Activated T-helper 2 cell treated with anti-CD3 and anti-CD28 coated beads, Interferon-gamma antibody, Interleukin-2, Interleukin-4, amounts not matched to agents 10 μg/mL and 5 μg/mL and 100 μg/mL, durations not matched to agents 14 hours and 24 hours and 36 hours (primary cell): Measurements from ENCODE around the gene AK1. TPM values are rescaled to one million over a fixed set of nuclear protein-coding genes. Genes with fewer than 3 reads are reported as not detected.

Experiments
- DNase-seq: peaks from one replicate; pipeline ENCODE4 v3.0.0; 2021; ENCODE audit warnings: low spot score
- H3K27ac Mint-ChIP-seq: one replicate; pipeline ENCODE4 v1.8.0; 2021; ENCODE audit warnings: mixed read lengths
- H3K27me3 Mint-ChIP-seq: one replicate; pipeline ENCODE4 v1.8.0; 2021; ENCODE audit warnings: low read depth, mixed read lengths
- H3K36me3 Mint-ChIP-seq: one replicate; pipeline ENCODE4 v1.8.0; 2021; ENCODE audit warnings: low read depth, mixed read lengths
- H3K4me1 Mint-ChIP-seq: one replicate; pipeline ENCODE4 v1.8.0; 2021; ENCODE audit warnings: low read depth, mixed read lengths
- H3K4me3 Mint-ChIP-seq: one replicate; pipeline ENCODE4 v1.8.0; 2021; ENCODE audit warnings: low read depth, mild to moderate bottlenecking, moderate library complexity, mixed read lengths
- H3K9me3 Mint-ChIP-seq: one replicate; pipeline ENCODE4 v1.8.0; 2021; ENCODE audit warnings: mixed read lengths
- intact Hi-C: fragments of 100-400 bp; cut with micrococcal nuclease; formaldehyde crosslinking; loops from one replicate; pipeline ENCODE4 v1.15.1; 2023
- total RNA-seq: library from RNA; stranded (reverse); gene quantifications from 2 replicates; pipeline ENCODE4 v1.2.3, GENCODE V29; 2022

The AK1 gene
- total RNA-seq, 1 donor from 2014 or later: 21.0 TPM

GRCh38 chr9:127905004-127905728 is 27.7 kb upstream of the AK1 start:
- H3K36me3 Mint-ChIP-seq: peaks cover 17% of the 10 kb centered on the region
- DNase-seq: no peak
- peak overlapping the region; percentile 99 for H3K27ac Mint-ChIP-seq
- no peaks in the 10 kb centered on the region for H3K9me3 Mint-ChIP-seq
- H3K27me3 Mint-ChIP-seq: no peaks in the 10 kb centered on the region
- intact Hi-C loops: loop anchor here (2.0 kb wide), 1 partner anchor 14 kb away; no protein-coding TSS in a partner anchor
- peaks cover 31% of the 10 kb centered on the region for H3K4me1 Mint-ChIP-seq
- H3K4me3 Mint-ChIP-seq: peak overlapping the region; percentile 88

- no peak for DNase-seq
- intact Hi-C loops: loop anchor here (2.0 kb wide), 1 partner anchor 14 kb away; no protein-coding TSS in a partner anchor
- no peaks in the 10 kb centered on the region for H3K9me3 Mint-ChIP-seq
- peaks cover 34% of the 10 kb centered on the region for H3K4me1 Mint-ChIP-seq
- H3K27ac Mint-ChIP-seq: peak overlapping the region; percentile 99
- peak overlapping the region; percentile 88 for H3K4me3 Mint-ChIP-seq
- peaks cover 20% of the 10 kb centered on the region for H3K36me3 Mint-ChIP-seq
- H3K27me3 Mint-ChIP-seq: no peaks in the 10 kb centered on the region
Measured at GRCh38 chr9:127904561-127905003, 27.1 kb upstream of the AK1 start.

GRCh38 chr9:127903557-127904475 is 26.3 kb upstream of the AK1 start:
- peaks cover 34% of the 10 kb centered on the region for H3K4me1 Mint-ChIP-seq
- H3K27me3 Mint-ChIP-seq: no peaks in the 10 kb centered on the region
- DNase-seq: peak; percentile 83
- peak overlapping the region; percentile 88 for H3K4me3 Mint-ChIP-seq
- peak overlapping the region; percentile 99 for H3K27ac Mint-ChIP-seq
- peaks cover 18% of the 10 kb centered on the region for H3K36me3 Mint-ChIP-seq
- intact Hi-C loops: loop anchor here (2.0 kb wide), 1 partner anchor 15 kb away; no protein-coding TSS in a partner anchor
- no peaks in the 10 kb centered on the region for H3K9me3 Mint-ChIP-seq

GRCh38 chr9:127899128-127899943 is 21.9 kb upstream of the AK1 start, which contains the start of gene ST6GALNAC6:
Gene ST6GALNAC6 (minus strand): TSS chr9:127899603. CDS start chr9:127897981, 1,622 bp downstream.
- peak within 1 kb of the TSS; percentile 88 for H3K4me3 Mint-ChIP-seq
- DNase-seq: peak; percentile 64
- H3K27me3 Mint-ChIP-seq: no peaks in the 10 kb centered on the region
- peak within 1 kb of the TSS; percentile 84 for H3K27ac Mint-ChIP-seq
- intact Hi-C loops: no loop called here
- peaks cover 52% of the 10 kb centered on the region for H3K36me3 Mint-ChIP-seq
- H3K9me3 Mint-ChIP-seq: peaks cover 17% of the 10 kb centered on the region
- H3K4me1 Mint-ChIP-seq: peaks cover 23% of the 10 kb centered on the region

- H3K4me1 Mint-ChIP-seq: peaks cover 18% of the 10 kb centered on the region
- H3K36me3 Mint-ChIP-seq: peaks cover 55% of the 10 kb centered on the region
- DNase-seq: no peak
- H3K27ac Mint-ChIP-seq: peak overlapping the region; percentile 83
- no peaks in the 10 kb centered on the region for H3K27me3 Mint-ChIP-seq
- intact Hi-C loops: no loop called here
- peaks cover 24% of the 10 kb centered on the region for H3K9me3 Mint-ChIP-seq
- peak overlapping the region; percentile 88 for H3K4me3 Mint-ChIP-seq
Measured at GRCh38 chr9:127898433-127899127, 21.1 kb upstream of the AK1 start.

GRCh38 chr9:127897193-127897692 is 19.8 kb upstream of the AK1 start:
- Mint-ChIP-seq H3K27me3 (no peaks in the 10 kb centered on the region), H3K4me3 (no peak overlapping the region), H3K27ac (no peak overlapping the region), H3K36me3 (peaks cover 66% of the 10 kb centered on the region), H3K4me1 (peaks cover 20% of the 10 kb centered on the region), H3K9me3 (peaks cover 35% of the 10 kb centered on the region)
- intact Hi-C loops: no loop called here
- no peak for DNase-seq

GRCh38 chr9:127896395-127897192 is 19.1 kb upstream of the AK1 start:
- Mint-ChIP-seq H3K36me3 (peaks cover 71% of the 10 kb centered on the region), H3K4me3 (no peak overlapping the region), H3K9me3 (peaks cover 37% of the 10 kb centered on the region), H3K27me3 (no peaks in the 10 kb centered on the region), H3K4me1 (peaks cover 18% of the 10 kb centered on the region), H3K27ac (no peak overlapping the region)
- intact Hi-C loops: no loop called here
- DNase-seq: no peak

- no peak for DNase-seq
- intact Hi-C loops: no loop called here
- H3K27me3 Mint-ChIP-seq: no peaks in the 10 kb centered on the region
Measured at GRCh38 chr9:127895811-127896210, 18.3 kb upstream of the AK1 start.

GRCh38 chr9:127893392-127893791 is 15.9 kb upstream of the AK1 start:
- H3K4me1 Mint-ChIP-seq: peaks cover 11% of the 10 kb centered on the region
- no peak overlapping the region for H3K27ac Mint-ChIP-seq
- intact Hi-C loops: no loop called here
- peaks cover 37% of the 10 kb centered on the region for H3K9me3 Mint-ChIP-seq
- H3K36me3 Mint-ChIP-seq: peaks cover 83% of the 10 kb centered on the region
- H3K4me3 Mint-ChIP-seq: no peak overlapping the region
- no peaks in the 10 kb centered on the region for H3K27me3 Mint-ChIP-seq
- no peak for DNase-seq

More at GRCh38 chr9:127895811-127896210, 18.3 kb upstream of the AK1 start:
- peaks cover 17% of the 10 kb centered on the region for H3K4me1 Mint-ChIP-seq
- H3K36me3 Mint-ChIP-seq: peaks cover 77% of the 10 kb centered on the region
- H3K27ac Mint-ChIP-seq: no peak overlapping the region
- H3K4me3 Mint-ChIP-seq: no peak overlapping the region
- peaks cover 37% of the 10 kb centered on the region for H3K9me3 Mint-ChIP-seq

- no peaks in the 10 kb centered on the region for H3K27me3 Mint-ChIP-seq
- no peak overlapping the region for H3K27ac Mint-ChIP-seq
- no peak overlapping the region for H3K4me3 Mint-ChIP-seq
- peaks cover 37% of the 10 kb centered on the region for H3K9me3 Mint-ChIP-seq
- H3K36me3 Mint-ChIP-seq: peaks cover 82% of the 10 kb centered on the region
- intact Hi-C loops: no loop called here
- H3K4me1 Mint-ChIP-seq: peaks cover 9% of the 10 kb centered on the region
- DNase-seq: no peak
Measured at GRCh38 chr9:127892831-127893230, 15.4 kb upstream of the AK1 start.

- no peak for DNase-seq
- intact Hi-C loops: no loop called here
- H3K36me3 Mint-ChIP-seq: peaks cover 70% of the 10 kb centered on the region
- no peak overlapping the region for H3K27ac Mint-ChIP-seq
- no peak overlapping the region for H3K4me3 Mint-ChIP-seq
- H3K27me3 Mint-ChIP-seq: no peaks in the 10 kb centered on the region
- H3K9me3 Mint-ChIP-seq: peaks cover 27% of the 10 kb centered on the region
- peaks cover 6% of the 10 kb centered on the region for H3K4me1 Mint-ChIP-seq
Measured at GRCh38 chr9:127890053-127890452, 12.6 kb upstream of the AK1 start.
